ENCODE measurements around the gene PTHLH.
A peak's percentile ranks its signal among the peaks of the same experiment; 100 is the strongest.

Gene PTHLH

GRCh38 chr12:27931390-27931789 lies 41.1 kb downstream of the PTHLH start:
- DNase-seq = no peak

DNA sequence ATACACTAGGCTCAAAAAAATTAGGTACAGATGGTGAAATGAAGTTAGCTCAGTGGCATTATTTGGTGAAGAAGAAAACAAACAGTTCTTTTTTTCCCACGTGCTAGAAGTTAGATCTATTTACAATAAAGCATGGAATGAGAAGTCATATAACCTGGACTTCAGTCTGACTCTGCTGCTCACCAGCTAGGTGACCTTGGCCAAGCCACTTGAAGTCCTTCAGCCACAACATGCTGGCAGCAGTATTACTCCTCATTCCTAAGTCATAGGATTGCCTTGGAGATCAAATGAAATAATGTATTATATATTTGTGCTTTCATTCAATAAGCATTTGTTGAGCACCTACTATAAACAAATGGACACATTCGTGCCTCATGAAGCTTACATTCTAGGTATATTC lies 45.2 kb downstream of the PTHLH start:
- DNase-seq = no peak

DNA sequence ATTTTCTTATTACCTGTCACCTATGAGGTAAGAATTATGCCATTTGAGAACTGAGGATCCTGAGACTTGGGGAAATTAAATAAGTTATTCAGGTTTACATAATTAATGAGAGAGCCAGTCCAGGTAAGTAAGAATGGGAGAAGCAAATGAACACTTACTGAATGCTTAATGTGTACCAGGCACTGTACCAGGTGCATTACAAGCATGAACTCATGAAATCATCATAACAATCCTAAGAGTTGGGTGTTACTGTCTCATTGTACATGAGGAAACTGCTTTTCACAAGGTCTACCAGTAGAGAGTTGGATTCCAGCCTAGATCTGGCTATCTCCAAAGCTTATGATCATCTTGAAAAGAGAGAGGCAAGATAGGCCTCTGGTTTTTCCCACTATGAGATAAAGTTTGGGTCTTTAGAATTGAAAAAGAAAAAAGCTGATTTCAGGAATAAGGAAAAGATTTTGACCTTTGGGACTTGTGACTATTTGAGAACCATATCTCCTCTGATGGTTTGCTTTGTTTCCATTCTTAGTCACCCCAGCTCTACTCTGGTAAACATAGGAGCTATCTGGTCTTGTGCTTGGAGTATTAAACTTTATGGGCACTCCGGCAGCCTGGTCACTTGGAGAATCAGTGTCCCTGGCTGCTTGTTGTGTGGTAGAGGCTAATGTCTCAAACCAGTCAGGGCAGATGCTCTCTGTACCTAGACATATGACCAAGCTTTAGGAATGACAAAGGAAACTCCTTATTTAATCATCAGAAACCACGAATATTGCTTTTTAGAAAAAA lies 48.0 kb downstream of the PTHLH start:
- no peak for DNase-seq

DNA sequence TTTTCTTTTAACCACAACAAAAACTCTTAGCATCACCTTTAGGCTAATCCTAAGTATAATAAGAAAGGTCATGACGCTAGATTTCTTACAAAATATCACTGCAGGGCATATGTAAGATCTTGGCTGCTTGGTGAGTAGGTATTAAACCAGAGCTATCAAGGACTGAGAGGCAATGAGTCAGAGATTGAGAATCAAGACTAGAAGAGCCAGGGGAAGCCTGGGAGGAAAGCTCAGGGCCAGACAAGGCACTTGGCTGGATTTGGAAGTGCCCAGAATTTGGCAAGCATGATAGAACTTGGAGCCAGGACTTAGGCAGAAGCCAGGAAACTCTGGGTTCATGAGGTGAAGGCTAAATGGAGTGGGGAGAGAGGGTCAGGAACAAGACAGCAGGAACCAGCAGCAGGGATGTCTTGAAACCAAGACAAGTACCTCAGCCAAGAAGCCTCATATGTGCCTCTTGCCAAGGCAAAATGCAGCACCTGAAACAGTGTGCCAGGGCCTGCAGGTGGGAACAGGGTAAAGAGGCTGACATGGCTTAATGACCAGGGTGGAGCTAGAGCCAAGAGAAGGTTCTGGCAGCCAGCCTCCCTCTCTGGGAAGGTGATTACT lies 49.9 kb downstream of the PTHLH start:
- DNase-seq = peak; percentile 16

DNA sequence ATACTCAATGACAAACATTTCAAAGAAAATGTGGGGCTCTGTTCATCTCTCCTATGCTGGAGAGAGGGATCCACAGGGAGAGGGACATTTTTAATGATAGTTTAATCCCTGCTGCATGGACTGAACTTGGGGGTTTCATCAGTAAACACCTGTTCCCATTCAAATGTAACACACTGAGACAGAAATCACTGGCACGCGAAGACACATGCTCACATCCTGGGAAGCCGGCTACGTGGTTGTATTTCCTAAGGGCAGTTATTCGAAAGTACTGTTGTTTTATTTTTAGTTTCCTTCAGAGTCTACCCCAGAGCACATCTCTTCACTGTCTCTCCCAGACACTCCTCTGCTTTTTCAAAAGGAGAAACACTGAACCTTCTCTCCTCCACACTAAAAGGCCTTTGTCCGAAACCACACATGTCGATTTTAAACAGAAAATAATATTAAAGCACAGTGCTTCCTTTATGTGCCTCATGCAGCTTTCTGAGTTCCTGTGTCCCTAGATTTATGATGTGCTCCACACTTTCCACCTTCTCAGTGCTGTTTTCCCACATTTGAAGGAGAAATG lies 52.8 kb downstream of the PTHLH start:
- no peak for DNase-seq

DNA sequence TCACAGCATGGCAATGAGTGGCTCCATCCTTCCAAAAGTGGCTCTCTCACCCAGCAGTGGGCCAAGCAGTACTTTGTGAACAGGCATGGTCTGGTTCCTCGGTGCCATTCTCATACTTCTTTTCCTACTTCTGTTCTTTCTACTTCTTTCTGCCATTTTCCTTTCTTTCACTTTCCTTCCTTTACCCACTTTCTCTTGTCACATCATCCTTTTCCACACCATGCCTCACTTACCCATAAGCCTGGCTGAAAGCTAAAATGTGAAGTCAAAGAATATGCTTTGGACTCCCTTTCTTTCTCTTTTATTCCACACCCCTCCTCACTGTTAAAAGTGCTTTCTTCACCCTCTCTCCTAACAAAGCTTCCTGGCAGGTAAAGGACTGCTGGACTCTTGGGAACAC lies 57.0 kb downstream of the PTHLH start:
- no peak for DNase-seq

- DNase-seq = no peak
These were observed 57.5 kb downstream of the PTHLH start for GRCh38 chr12:27915021-27915420.

- DNase-seq = no peak
These were observed 58.4 kb downstream of the PTHLH start for GRCh38 chr12:27913999-27914614.

GRCh38 chr12:27911397-27911796 lies 61.1 kb downstream of the PTHLH start:
- no peak for DNase-seq
